K562 (cell line): ENCODE data around the gene NTM. TPM values are rescaled to one million over a fixed set of nuclear protein-coding genes. Genes with fewer than 3 reads are reported as not detected.

Source experiments
- ATAC-seq: fragments of 200-7000 bp; cut with Tn5 transposase; 3 replicates; pipeline ENCODE4 v1.9.1; 2020; ENCODE audit warnings: moderate library complexity
- BruUV-seq: library from RNA; stranded (reverse); fragments of 400-500 nt; replicated peaks from 2 replicates; lab custom pipeline; 2021; lab: Mats Ljungman, UMichigan
- CTCF ChIA-PET: fragments of 300-600 bp; formaldehyde crosslinking; extraction: SDS; loops from one replicate; lab custom pipeline; 2021; ENCODE audit warnings: low intra/inter-chr PET ratio; lab: Yijun Ruan, JAX
- POLR2A ChIA-PET: fragments of 300-600, 350-650 bp; sonication (Branson Sonifier 250); formaldehyde crosslinking; extraction: SDS; loops from one replicate; lab custom pipeline; 2021; ENCODE audit warnings: antibody characterized with exemption, inconsistent platforms; lab: Yijun Ruan, JAX
- DNase-seq, 4 experiments: peaks; one replicate each; pipeline versions ENCODE4 v3.0.0 to v3.0.0-alpha.2; 2011 to 2018; ENCODE audit warnings: low spot score in 3 of 4, mixed read lengths in 3 of 4; ENCODE audit errors: extremely low read depth in 1 of 4
- FAIRE-seq: peaks from 2 replicates; lab custom pipeline; 2011; peaks lifted over from hg19 to GRCh38; lab: Jason Lieb, UNC
- H2AFZ ChIP-seq: 2 replicates; pipeline ENCODE4 v1.6.0; 2011; ENCODE audit warnings: low read depth, low read length, control low read depth, inconsistent platforms
- H3K27ac ChIP-seq: fragments of 200-600 bp; 3 replicates; pipeline ENCODE4 v1.8.0; 2011; ENCODE audit warnings: low read depth, mild to moderate bottlenecking, control low read depth, inconsistent platforms, low read length, moderate library complexity, mixed read lengths; ENCODE audit errors: extremely low read depth
- H3K27me3 ChIP-seq, 2 experiments: fragments of 300-600 bp in 1 of 2; 2 replicates in 1 of 2; 3 replicates in 1 of 2; pipeline versions ENCODE4 v1.6.0 to v1.8.0; 2011; ENCODE audit warnings: inconsistent platforms in 2 of 2, low read length in 2 of 2, mild to moderate bottlenecking in 1 of 2, mixed read lengths in 1 of 2, moderate library complexity in 1 of 2; ENCODE audit not compliant: control insufficient read depth in 2 of 2, insufficient read depth in 2 of 2
- H3K36me3 ChIP-seq: fragments of 300-600 bp; 3 replicates; pipeline ENCODE4 v1.8.0; 2011; ENCODE audit warnings: mild to moderate bottlenecking, low read length, inconsistent platforms; ENCODE audit not compliant: control insufficient read depth, insufficient read depth
- H3K4me1 ChIP-seq, 2 experiments: fragments of 200-600 bp in 1 of 2; replicated peaks in 1 of 2; 2 replicates in 1 of 2; 3 replicates in 1 of 2; pipeline versions ENCODE4 v1.5.1 to v1.8.0; 2011; ENCODE audit warnings: inconsistent platforms in 2 of 2, low read length in 2 of 2, mild to moderate bottlenecking in 1 of 2, mixed read lengths in 1 of 2, moderate library complexity in 1 of 2; ENCODE audit not compliant: control insufficient read depth in 2 of 2, insufficient read depth in 2 of 2
- H3K4me2 ChIP-seq: 2 replicates; pipeline ENCODE4 v1.6.1; 2011; ENCODE audit warnings: low read length, control low read depth, inconsistent platforms, mixed read lengths; ENCODE audit not compliant: insufficient read depth
- H3K4me3 ChIP-seq: fragments of 200-600 bp; sonication (generic), shearing (Covaris generic); 2 replicates; pipeline ENCODE4 v1.5.1; 2016; ENCODE audit warnings: control low read depth, inconsistent platforms
- H3K79me2 ChIP-seq: fragments of 200-600 bp; 3 replicates; pipeline ENCODE4 v1.8.0; 2011; ENCODE audit warnings: low read length, inconsistent platforms; ENCODE audit not compliant: control insufficient read depth, insufficient read depth
- H3K9ac ChIP-seq, 2 experiments: 2 replicates each; pipeline versions ENCODE4 v1.6.0 to v1.6.1; 2011; ENCODE audit warnings: low read depth in 2 of 2, low read length in 2 of 2, control low read depth in 1 of 2, inconsistent platforms in 1 of 2, mild to moderate bottlenecking in 1 of 2, mixed read lengths in 1 of 2; ENCODE audit not compliant: insufficient read depth in 1 of 2
- H3K9me1 ChIP-seq: one replicate; pipeline ENCODE4 v1.6.0; 2011; ENCODE audit warnings: inconsistent platforms, mild to moderate bottlenecking, low read length, moderate library complexity; ENCODE audit not compliant: control insufficient read depth, insufficient read depth
- H3K9me3 ChIP-seq: replicated peaks from 2 replicates; pipeline ENCODE4 v1.5.1; 2011; ENCODE audit warnings: low read depth, low read length, inconsistent platforms; ENCODE audit not compliant: control insufficient read depth, insufficient read depth
- H4K20me1 ChIP-seq: replicated peaks from 2 replicates; pipeline ENCODE4 v1.6.1; 2011; ENCODE audit warnings: low read length, inconsistent platforms, mixed read lengths; ENCODE audit not compliant: control insufficient read depth, insufficient read depth
- BCLAF1 ChIP-seq, 2 experiments: fragments of 450-650 bp in 1 of 2; IDR thresholded peaks; 2 replicates each; pipeline ENCODE4 v1.6.1; 2011 to 2017; ENCODE audit warnings: low read depth in 2 of 2, antibody characterized with exemption in 1 of 2, borderline replicate concordance in 1 of 2, low read length in 1 of 2, mild to moderate bottlenecking in 1 of 2, mixed read lengths in 1 of 2; ENCODE audit not compliant: control insufficient read depth in 1 of 2
- ELF4 ChIP-seq: fragments of 450-650 bp; formaldehyde crosslinking; IDR thresholded peaks from 2 replicates; pipeline ENCODE4 v1.4.0; 2022; ENCODE audit warnings: missing genetic modification characterization
- MNT ChIP-seq, 2 experiments: fragments of 450-650 bp; conservative IDR thresholded peaks; 2 replicates each; pipeline ENCODE4 v1.6.1; 2017; ENCODE audit warnings: mild to moderate bottlenecking in 2 of 2, moderate library complexity in 2 of 2
- SLC30A9 ChIP-seq: fragments of 250-450 bp; sonication (Bioruptor Pico); IDR thresholded peaks from 2 replicates; pipeline ENCODE4 v1.8.0; 2022; ENCODE audit warnings: mild to moderate bottlenecking, moderate library complexity
- TEAD1 ChIP-seq, 2 experiments: fragments of 450-650 bp in 1 of 2; sonication (generic) in 1 of 2; formaldehyde crosslinking; IDR thresholded peaks; 2 replicates each; pipeline versions ENCODE4 v1.4.0 to v1.8.0; 2020 to 2022; ENCODE audit warnings: mild to moderate bottlenecking in 2 of 2, missing genetic modification reagents in 1 of 2
- ZBTB17 ChIP-seq: fragments of 450-650 bp; formaldehyde crosslinking; IDR thresholded peaks from 2 replicates; pipeline ENCODE4 v1.4.0; 2020; ENCODE audit warnings: mild to moderate bottlenecking
- ZNF507 ChIP-seq: conservative IDR thresholded peaks from 2 replicates; pipeline ENCODE4 v1.6.1; 2017; ENCODE audit warnings: missing genetic modification characterization, missing compliant biosample characterization
- ZNF696 ChIP-seq: fragments of 250-450 bp; sonication (Bioruptor Pico); conservative IDR thresholded peaks from 2 replicates; pipeline ENCODE4 v1.4.0; 2020; ENCODE audit warnings: mild to moderate bottlenecking, moderate library complexity
- WGBS: fragments of 100-300 bp; shearing (Covaris generic); methylation state at CpG from one replicate; pipeline ENCODE4 v1.1.6; 2016; ENCODE audit warnings: low coverage, mixed read lengths; ENCODE audit not compliant: insufficient coverage; ENCODE audit errors: missing lambda C conversion rate; 5-methylcytosine and 5-hydroxymethylcytosine counted together
- in situ Hi-C: fragments of 300-500 bp; cut with MboI; formaldehyde crosslinking; loops from 4 replicates; pipeline ENCODE4 v1.15.0; 2018; ENCODE audit warnings: inconsistent platforms, mixed read lengths
- intact Hi-C: fragments of 100-400 bp; cut with micrococcal nuclease; formaldehyde crosslinking; loops from 2 replicates; pipeline ENCODE4 v1.14.2; 2022
- polyA plus RNA-seq, 8 experiments: library from polyadenylated mRNA; depleted of rRNA in 4 of 8; stranded (reverse) in 5 of 8; unstranded in 3 of 8; fragments of >200 nt; fragmentation: Nextera tagmentation in 2 of 8; fragmentation: Illumina TruSeq in 1 of 8; extraction: Ambion mirVana in 2 of 8; extraction: Trizol in 1 of 8; gene quantifications; 2 replicates each; pipeline versions ENCODE4 v1.2.1 to v1.2.3, GENCODE V29; 2011 to 2014; ENCODE audit warnings: inconsistent platforms in 1 of 8, missing spikeins in 1 of 8
- total RNA-seq, 7 experiments: library from RNA; depleted of rRNA in 6 of 7; stranded (reverse); fragments of >200 nt in 6 of 7; fragmentation: Illumina TruSeq in 2 of 7; extraction: Trizol in 2 of 7; gene quantifications; 2 replicates each; pipeline versions ENCODE4 v1.2.1 to v1.2.3, GENCODE V29; 2011 to 2021; ENCODE audit warnings: low replicate concordance in 1 of 7
- TF ChIP-seq, protein P1 (sequence below): fragments of 450-650 bp; formaldehyde crosslinking; IDR thresholded peaks from 2 replicates; pipeline ENCODE4 v1.4.0; 2022; ENCODE audit warnings: missing genetic modification characterization

NTM gene
- total and polyA plus RNA-seq, 9 of the 15 experiments (the other 6 are each of a cell fraction or from before 2014, with no cell fraction given): not detected

- ChIA-PET POLR2A (no interaction called here), CTCF (no interaction called here)
- Histone ChIP-seq H3K4me2 (no peak overlapping the region), H3K9me3 (peaks cover 5% of the 10 kb centered on the region), H3K4me3 (no peak overlapping the region), H3K36me3 (no peaks in the 10 kb centered on the region), H3K9ac (no peak overlapping the region), H4K20me1 (no peaks in the 10 kb centered on the region), H3K79me2 (no peaks in the 10 kb centered on the region), H3K27ac (no peak overlapping the region), H2AFZ (no peak overlapping the region), H3K9me1 (no peaks in the 10 kb centered on the region), H3K4me1 (no peaks in the 10 kb centered on the region), H3K27me3 (no peaks in the 10 kb centered on the region)
- DNase-seq (no peak), ATAC-seq (no peak), FAIRE-seq (no peak)
- intact Hi-C loops (no loop called here), in situ Hi-C loops (no loop called here)
- no TSS peak for BruUV-seq
- TF ChIP-seq BCLAF1 (IDR thresholded peaks at IDR 0.05; ENCODE audit: borderline replicate concordance in 1 of 2, control insufficient read depth in 1 of 2, low read depth in 2 of 2, low read length in 1 of 2): no peak
- no peak for TF ChIP-seq ZBTB17
- TF ChIP-seq MNT (conservative IDR thresholded peaks at IDR 0.05): no peak
- TF ChIP-seq ZNF696 (CRISPR knock-in tag): no peak
- TF ChIP-seq, protein P1, sequence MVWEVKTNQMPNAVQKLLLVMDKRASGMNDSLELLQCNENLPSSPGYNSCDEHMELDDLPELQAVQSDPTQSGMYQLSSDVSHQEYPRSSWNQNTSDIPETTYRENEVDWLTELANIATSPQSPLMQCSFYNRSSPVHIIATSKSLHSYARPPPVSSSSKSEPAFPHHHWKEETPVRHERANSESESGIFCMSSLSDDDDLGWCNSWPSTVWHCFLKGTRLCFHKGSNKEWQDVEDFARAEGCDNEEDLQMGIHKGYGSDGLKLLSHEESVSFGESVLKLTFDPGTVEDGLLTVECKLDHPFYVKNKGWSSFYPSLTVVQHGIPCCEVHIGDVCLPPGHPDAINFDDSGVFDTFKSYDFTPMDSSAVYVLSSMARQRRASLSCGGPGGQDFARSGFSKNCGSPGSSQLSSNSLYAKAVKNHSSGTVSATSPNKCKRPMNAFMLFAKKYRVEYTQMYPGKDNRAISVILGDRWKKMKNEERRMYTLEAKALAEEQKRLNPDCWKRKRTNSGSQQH (CRISPR knock-in tag): no peak
- TF ChIP-seq ZNF507 (tag): no peak
- TF ChIP-seq ELF4 (CRISPR knock-in tag): no peak
- TF ChIP-seq SLC30A9 (CRISPR knock-in tag): no peak
- no peak for TF ChIP-seq TEAD1 (CRISPR knock-in tag; IDR thresholded peaks at IDR 0.05)
- 0% methylated on average over 7 of the region's 7 CpGs for WGBS
These were observed 592.4 kb downstream of the NTM start for GRCh38 chr11:131962818-131963217.
